K562 (cell line): ENCODE data around the gene RAI2. TPM values are rescaled to one million over a fixed set of nuclear protein-coding genes. Genes with fewer than 3 reads are reported as not detected.

Experiments
- ATAC-seq: fragments of 200-7000 bp; cut with Tn5 transposase; 3 replicates; pipeline ENCODE4 v1.9.1; 2020; ENCODE audit warnings: moderate library complexity
- BruUV-seq: library from RNA; stranded (reverse); fragments of 400-500 nt; replicated peaks from 2 replicates; lab custom pipeline; 2021; lab: Mats Ljungman, UMichigan
- CTCF ChIA-PET: fragments of 300-600 bp; formaldehyde crosslinking; extraction: SDS; loops from one replicate; lab custom pipeline; 2021; ENCODE audit warnings: low intra/inter-chr PET ratio; lab: Yijun Ruan, JAX
- POLR2A ChIA-PET: fragments of 300-600, 350-650 bp; sonication (Branson Sonifier 250); formaldehyde crosslinking; extraction: SDS; loops from one replicate; lab custom pipeline; 2021; ENCODE audit warnings: antibody characterized with exemption, inconsistent platforms; lab: Yijun Ruan, JAX
- DNase-seq, 4 experiments: peaks; one replicate each; pipeline versions ENCODE4 v3.0.0 to v3.0.0-alpha.2; 2011 to 2018; ENCODE audit warnings: low spot score in 3 of 4, mixed read lengths in 3 of 4; ENCODE audit errors: extremely low read depth in 1 of 4
- FAIRE-seq: peaks from 2 replicates; lab custom pipeline; 2011; peaks lifted over from hg19 to GRCh38; lab: Jason Lieb, UNC
- H2AFZ ChIP-seq: 2 replicates; pipeline ENCODE4 v1.6.0; 2011; ENCODE audit warnings: low read depth, low read length, control low read depth, inconsistent platforms
- H3K27ac ChIP-seq: fragments of 200-600 bp; 3 replicates; pipeline ENCODE4 v1.8.0; 2011; ENCODE audit warnings: low read depth, mild to moderate bottlenecking, control low read depth, inconsistent platforms, low read length, moderate library complexity, mixed read lengths; ENCODE audit errors: extremely low read depth
- H3K27me3 ChIP-seq, 2 experiments: fragments of 300-600 bp in 1 of 2; 2 replicates in 1 of 2; 3 replicates in 1 of 2; pipeline versions ENCODE4 v1.6.0 to v1.8.0; 2011; ENCODE audit warnings: inconsistent platforms in 2 of 2, low read length in 2 of 2, mild to moderate bottlenecking in 1 of 2, mixed read lengths in 1 of 2, moderate library complexity in 1 of 2; ENCODE audit not compliant: control insufficient read depth in 2 of 2, insufficient read depth in 2 of 2
- H3K36me3 ChIP-seq: fragments of 300-600 bp; 3 replicates; pipeline ENCODE4 v1.8.0; 2011; ENCODE audit warnings: mild to moderate bottlenecking, low read length, inconsistent platforms; ENCODE audit not compliant: control insufficient read depth, insufficient read depth
- H3K4me1 ChIP-seq, 2 experiments: fragments of 200-600 bp in 1 of 2; replicated peaks in 1 of 2; 2 replicates in 1 of 2; 3 replicates in 1 of 2; pipeline versions ENCODE4 v1.5.1 to v1.8.0; 2011; ENCODE audit warnings: inconsistent platforms in 2 of 2, low read length in 2 of 2, mild to moderate bottlenecking in 1 of 2, mixed read lengths in 1 of 2, moderate library complexity in 1 of 2; ENCODE audit not compliant: control insufficient read depth in 2 of 2, insufficient read depth in 2 of 2
- H3K4me2 ChIP-seq: 2 replicates; pipeline ENCODE4 v1.6.1; 2011; ENCODE audit warnings: low read length, control low read depth, inconsistent platforms, mixed read lengths; ENCODE audit not compliant: insufficient read depth
- H3K4me3 ChIP-seq: fragments of 200-600 bp; sonication (generic), shearing (Covaris generic); 2 replicates; pipeline ENCODE4 v1.5.1; 2016; ENCODE audit warnings: control low read depth, inconsistent platforms
- H3K79me2 ChIP-seq: fragments of 200-600 bp; 3 replicates; pipeline ENCODE4 v1.8.0; 2011; ENCODE audit warnings: low read length, inconsistent platforms; ENCODE audit not compliant: control insufficient read depth, insufficient read depth
- H3K9ac ChIP-seq, 2 experiments: 2 replicates each; pipeline versions ENCODE4 v1.6.0 to v1.6.1; 2011; ENCODE audit warnings: low read depth in 2 of 2, low read length in 2 of 2, control low read depth in 1 of 2, inconsistent platforms in 1 of 2, mild to moderate bottlenecking in 1 of 2, mixed read lengths in 1 of 2; ENCODE audit not compliant: insufficient read depth in 1 of 2
- H3K9me1 ChIP-seq: one replicate; pipeline ENCODE4 v1.6.0; 2011; ENCODE audit warnings: inconsistent platforms, mild to moderate bottlenecking, low read length, moderate library complexity; ENCODE audit not compliant: control insufficient read depth, insufficient read depth
- H3K9me3 ChIP-seq: replicated peaks from 2 replicates; pipeline ENCODE4 v1.5.1; 2011; ENCODE audit warnings: low read depth, low read length, inconsistent platforms; ENCODE audit not compliant: control insufficient read depth, insufficient read depth
- H4K20me1 ChIP-seq: replicated peaks from 2 replicates; pipeline ENCODE4 v1.6.1; 2011; ENCODE audit warnings: low read length, inconsistent platforms, mixed read lengths; ENCODE audit not compliant: control insufficient read depth, insufficient read depth
- ARNT ChIP-seq, 2 experiments: fragments of 450-650 bp; IDR thresholded peaks; 2 replicates each; pipeline ENCODE4 v1.6.1; 2016; ENCODE audit warnings: mild to moderate bottlenecking in 1 of 2
- ATF7 ChIP-seq: fragments of 450-650 bp; IDR thresholded peaks from 2 replicates; pipeline ENCODE4 v1.7.1; 2014; ENCODE audit warnings: mild to moderate bottlenecking, moderate library complexity
- CEBPG ChIP-seq, 3 experiments: fragments of 200-800 bp in 1 of 3; sonication (Bioruptor generic) in 1 of 3; sonication (generic) in 1 of 3; formaldehyde crosslinking in 1 of 3; IDR thresholded peaks in 2 of 3; conservative IDR thresholded peaks in 1 of 3; 2 replicates each; pipeline versions ENCODE4 v1.6.1 to v1.8.0; 2016 to 2022; ENCODE audit warnings: missing compliant biosample characterization in 2 of 3, missing genetic modification characterization in 2 of 3, mild to moderate bottlenecking in 1 of 3, missing genetic modification reagents in 1 of 3
- CGGBP1 ChIP-seq: fragments of 250-450 bp; sonication (Bioruptor Pico); IDR thresholded peaks from 2 replicates; pipeline ENCODE4 v1.9.0; 2021; ENCODE audit warnings: mild to moderate bottlenecking
- CUX1 ChIP-seq: fragments of 200-800 bp; sonication (Bioruptor generic); IDR thresholded peaks from 2 replicates; pipeline ENCODE4 v1.6.1; 2016; ENCODE audit warnings: missing genetic modification characterization, missing compliant biosample characterization
- DPF2 ChIP-seq: fragments of 450-650 bp; IDR thresholded peaks from 2 replicates; pipeline ENCODE4 v1.6.1; 2016
- HEY1 ChIP-seq: fragments of 250-450 bp; sonication (Bioruptor Pico); IDR thresholded peaks from 2 replicates; pipeline ENCODE4 v1.5.0; 2020; ENCODE audit warnings: mild to moderate bottlenecking, moderate library complexity, borderline replicate concordance
- HNRNPLL ChIP-seq: fragments of 200-400 bp; formaldehyde crosslinking; IDR thresholded peaks from 2 replicates; pipeline ENCODE4 v1.6.1; 2017; ENCODE audit warnings: low read length, low read depth, mild to moderate bottlenecking; ENCODE audit not compliant: poor library complexity, severe bottlenecking
- NCOA2 ChIP-seq, 2 experiments: fragments of 450-650 bp; IDR thresholded peaks; 2 replicates each; pipeline ENCODE4 v1.6.1; 2018; ENCODE audit warnings: mild to moderate bottlenecking in 2 of 2, moderate library complexity in 1 of 2; ENCODE audit not compliant: partially characterized antibody in 2 of 2
- RAD51 ChIP-seq: fragments of 450-650 bp; IDR thresholded peaks from 2 replicates; pipeline ENCODE4 v1.7.1; 2016; ENCODE audit warnings: low read depth, mild to moderate bottlenecking, borderline replicate concordance
- RBFOX2 ChIP-seq: fragments of 200-400 bp; formaldehyde crosslinking; IDR thresholded peaks from 2 replicates; pipeline ENCODE4 v1.6.1; 2017; ENCODE audit warnings: low read depth, mild to moderate bottlenecking, low read length, moderate library complexity
- SMARCB1 ChIP-seq: IDR thresholded peaks from 2 replicates; pipeline ENCODE4 v1.6.1; 2011; ENCODE audit warnings: improper control_type of control experiment, low read depth; ENCODE audit not compliant: insufficient read length
- SNRNP70 ChIP-seq: fragments of 200-400 bp; formaldehyde crosslinking; optimal IDR thresholded peaks from 2 replicates; pipeline ENCODE3; 2017; ENCODE audit warnings: low read depth, low read length
- TAF7 ChIP-seq: fragments of 450-650 bp; IDR thresholded peaks from 2 replicates; pipeline ENCODE4 v1.6.1; 2016; ENCODE audit warnings: missing genetic modification characterization, missing compliant biosample characterization
- ZBTB49 ChIP-seq: sonication (generic); formaldehyde crosslinking; IDR thresholded peaks from 2 replicates; pipeline ENCODE4 v1.8.0; 2022; ENCODE audit warnings: missing genetic modification reagents, mild to moderate bottlenecking, borderline replicate concordance
- ZNF507 ChIP-seq: conservative IDR thresholded peaks from 2 replicates; pipeline ENCODE4 v1.6.1; 2017; ENCODE audit warnings: missing genetic modification characterization, missing compliant biosample characterization
- ZNF583 ChIP-seq: fragments of 250-450 bp; sonication (Bioruptor Pico); IDR thresholded peaks from 2 replicates; pipeline ENCODE4 v1.4.0; 2020
- WGBS: fragments of 100-300 bp; shearing (Covaris generic); methylation state at CpG from one replicate; pipeline ENCODE4 v1.1.6; 2016; ENCODE audit warnings: low coverage, mixed read lengths; ENCODE audit not compliant: insufficient coverage; ENCODE audit errors: missing lambda C conversion rate; 5-methylcytosine and 5-hydroxymethylcytosine counted together
- in situ Hi-C: fragments of 300-500 bp; cut with MboI; formaldehyde crosslinking; loops from 4 replicates; pipeline ENCODE4 v1.15.0; 2018; ENCODE audit warnings: inconsistent platforms, mixed read lengths
- intact Hi-C: fragments of 100-400 bp; cut with micrococcal nuclease; formaldehyde crosslinking; loops from 2 replicates; pipeline ENCODE4 v1.14.2; 2022
- polyA plus RNA-seq, 8 experiments: library from polyadenylated mRNA; depleted of rRNA in 4 of 8; stranded (reverse) in 5 of 8; unstranded in 3 of 8; fragments of >200 nt; fragmentation: Nextera tagmentation in 2 of 8; fragmentation: Illumina TruSeq in 1 of 8; extraction: Ambion mirVana in 2 of 8; extraction: Trizol in 1 of 8; gene quantifications; 2 replicates each; pipeline versions ENCODE4 v1.2.1 to v1.2.3, GENCODE V29; 2011 to 2014; ENCODE audit warnings: inconsistent platforms in 1 of 8, missing spikeins in 1 of 8
- total RNA-seq, 7 experiments: library from RNA; depleted of rRNA in 6 of 7; stranded (reverse); fragments of >200 nt in 6 of 7; fragmentation: Illumina TruSeq in 2 of 7; extraction: Trizol in 2 of 7; gene quantifications; 2 replicates each; pipeline versions ENCODE4 v1.2.1 to v1.2.3, GENCODE V29; 2011 to 2021; ENCODE audit warnings: low replicate concordance in 1 of 7

The RAI2 gene
- total and polyA plus RNA-seq, 9 of the 15 experiments (the other 6 are each of a cell fraction or from before 2014, with no cell fraction given), result not detected

- WGBS, result 0% methylated on average over 2 of the region's 2 CpGs
- in situ Hi-C loops, result no loop called here
- Histone ChIP-seq H3K4me3 (no peak overlapping the region), H3K79me2 (no peaks in the 10 kb centered on the region), H3K9me3 (no peaks in the 10 kb centered on the region), H3K4me1 (no peaks in the 10 kb centered on the region), H2AFZ (no peak overlapping the region), H3K36me3 (no peaks in the 10 kb centered on the region), H3K27me3 (no peaks in the 10 kb centered on the region), H4K20me1 (no peaks in the 10 kb centered on the region), H3K9me1 (no peaks in the 10 kb centered on the region), H3K27ac (no peak overlapping the region), H3K9ac (no peak overlapping the region), H3K4me2 (no peak overlapping the region)
- CTCF ChIA-PET, result no interaction called here
- no peak for ATAC-seq
- no peak for DNase-seq
- BruUV-seq, result no TSS peak
- POLR2A ChIA-PET, result no interaction called here
- TF ChIP-seq TAF7 (no peak), HNRNPLL (no peak), HEY1 (no peak), ZNF507 (tag) (no peak), CUX1 (CRISPR knock-in tag) (no peak), RAD51 (no peak), RBFOX2 (no peak), ZNF583 (CRISPR knock-in tag) (no peak), SNRNP70 (no peak), ARNT (IDR thresholded peaks at IDR 0.05) (no peak), CGGBP1 (CRISPR knock-in tag) (no peak), ZBTB49 (CRISPR knock-in tag) (no peak), ATF7 (no peak), CEBPG (CRISPR knock-in tag; IDR thresholded peaks at IDR 0.05) (no peak), CEBPG (tag; conservative IDR thresholded peaks at IDR 0.05 in 1 of 2, IDR thresholded peaks at IDR 0.05 in 1 of 2) (no peak), DPF2 (no peak), SMARCB1 (no peak), NCOA2 (IDR thresholded peaks at IDR 0.05; ENCODE audit: partially characterized antibody in 2 of 2) (no peak)
- intact Hi-C loops, result no loop called here
- no peak for FAIRE-seq
Measured at GRCh38 chrX:17758382-17758781, 102.7 kb downstream of the RAI2 start.
